ENCODE results near the gene TVP23C. TPM values are rescaled to one million over a fixed set of nuclear protein-coding genes. Genes with fewer than 3 reads are reported as not detected.
"Not testable (repeated sequence)": the region's sequence is repeated elsewhere in the genome, so short reads cannot be mapped to it uniquely, and the experiment has no call there.

The TVP23C gene
- total RNA-seq, 2 experiments from 2014 or later = 10.8 to 11.3 TPM

- DNase-seq = no peak
- H3K27me3 Mint-ChIP-seq = no peaks in the 10 kb centered on the region
- ChIA-PET POLR2A (no interaction called here), CTCF (interaction anchor here (1.7 kb wide), 1 partner anchor 12 kb away, joined by 7 read pairs; no protein-coding TSS in a partner anchor)
- H3K36me3 Mint-ChIP-seq = peaks cover 26% of the 10 kb centered on the region
- intact Hi-C loops (cut with micrococcal nuclease) = no loop called here
- no peak overlapping the region for H3K27ac Mint-ChIP-seq
- no peak overlapping the region for H3K4me3 Mint-ChIP-seq
- H3K9me3 Mint-ChIP-seq = no peaks in the 10 kb centered on the region
- no peaks in the 10 kb centered on the region for H3K4me1 Mint-ChIP-seq (ENCODE audit: low read depth)
These were observed 48.8 kb downstream of the TVP23C start for GRCh38 chr17:15514469-15514868.

- H3K9me3 Mint-ChIP-seq = no peaks in the 10 kb centered on the region
- intact Hi-C loops (cut with micrococcal nuclease) = no loop called here
- no peak overlapping the region for H3K4me3 Mint-ChIP-seq
- H3K4me1 Mint-ChIP-seq (ENCODE audit: low read depth) = no peaks in the 10 kb centered on the region
- no peak for DNase-seq
- no peaks in the 10 kb centered on the region for H3K27me3 Mint-ChIP-seq
- H3K36me3 Mint-ChIP-seq = peaks cover 26% of the 10 kb centered on the region
- no peak overlapping the region for H3K27ac Mint-ChIP-seq
- ChIA-PET POLR2A (no interaction called here), CTCF (interaction anchor here (1.7 kb wide), 1 partner anchor 11 kb away, joined by 7 read pairs; no protein-coding TSS in a partner anchor)
These were observed 49.3 kb downstream of the TVP23C start for GRCh38 chr17:15513856-15514459.

DNA sequence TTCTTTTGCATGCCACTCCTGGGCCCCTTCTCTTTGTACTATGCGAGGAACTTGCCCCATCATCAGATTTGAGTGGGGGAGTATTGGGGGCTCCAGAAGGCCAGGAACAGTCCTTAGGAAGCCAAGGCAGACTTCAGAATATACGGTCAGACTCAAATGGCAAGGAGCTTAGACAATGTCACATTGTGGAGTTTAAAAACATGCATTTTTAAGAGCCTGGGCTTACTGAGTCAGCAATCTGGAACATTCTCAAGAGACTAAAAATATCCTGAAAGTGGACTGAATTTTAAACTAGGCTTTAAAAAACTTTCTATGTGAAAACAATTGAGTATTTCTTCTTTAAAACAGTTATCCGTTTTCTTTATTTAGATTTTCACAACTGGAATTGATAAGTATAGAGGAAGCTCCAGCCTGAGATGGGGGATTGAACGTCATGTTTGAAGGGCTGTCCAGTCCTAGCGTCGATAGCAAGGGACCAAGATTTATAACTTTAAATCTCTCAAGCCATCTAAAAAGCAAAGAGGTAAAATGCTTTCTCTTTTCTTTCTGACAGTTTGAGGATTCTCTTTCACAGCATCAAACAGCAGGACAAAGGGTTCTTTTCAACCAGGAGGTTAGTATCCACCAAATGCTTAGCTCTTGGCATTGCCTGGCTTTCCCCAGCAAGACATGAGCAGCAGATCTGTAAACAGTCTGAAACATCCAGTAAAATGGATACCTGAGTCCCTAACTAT, 50.1 kb downstream of the TVP23C start:
- peaks cover 29% of the 10 kb centered on the region for H3K36me3 Mint-ChIP-seq
- H3K27ac Mint-ChIP-seq = no peak overlapping the region
- no peak overlapping the region for H3K4me3 Mint-ChIP-seq
- intact Hi-C loops (cut with micrococcal nuclease) = no loop called here
- H3K9me3 Mint-ChIP-seq = no peaks in the 10 kb centered on the region
- DNase-seq = no peak
- ChIA-PET POLR2A (no interaction called here), CTCF (interaction anchor here (1.7 kb wide), 1 partner anchor 10 kb away, joined by 7 read pairs; no protein-coding TSS in a partner anchor)
- H3K4me1 Mint-ChIP-seq (ENCODE audit: low read depth) = no peaks in the 10 kb centered on the region
- H3K27me3 Mint-ChIP-seq = no peaks in the 10 kb centered on the region

DNA sequence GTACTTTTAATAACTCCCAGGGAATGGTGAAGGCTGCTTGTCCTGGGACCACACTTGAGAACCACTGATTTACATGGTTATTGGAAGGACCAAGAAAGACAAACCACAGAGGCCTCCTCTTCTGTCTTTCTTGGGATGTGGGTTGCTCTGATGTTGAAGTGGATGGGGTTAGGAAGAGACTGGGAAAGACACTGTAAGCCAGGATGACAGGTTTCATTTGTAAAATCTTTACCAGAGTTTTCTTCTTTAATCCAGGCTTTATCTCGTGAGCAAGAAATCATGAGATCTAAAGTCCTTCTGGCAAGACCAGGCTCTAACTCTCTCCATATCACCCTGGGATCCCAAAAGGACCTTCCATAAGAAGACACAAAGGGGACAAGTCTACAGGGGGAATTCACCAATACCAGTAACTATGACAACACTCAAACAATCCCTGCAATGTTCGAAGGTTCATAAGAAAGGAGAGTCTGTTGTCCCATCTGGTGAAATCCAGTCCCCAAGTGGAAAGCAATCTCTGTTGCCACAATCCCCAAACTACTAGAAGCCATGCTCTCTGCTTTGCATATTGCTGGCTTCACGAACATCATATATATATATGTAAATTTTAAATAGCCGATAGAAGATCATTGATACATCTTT, 51.1 kb downstream of the TVP23C start:
- Mint-ChIP-seq H3K27ac (no peak overlapping the region), H3K36me3 (peaks cover 30% of the 10 kb centered on the region), H3K4me1 (ENCODE audit: low read depth) (no peaks in the 10 kb centered on the region), H3K9me3 (no peaks in the 10 kb centered on the region), H3K27me3 (no peaks in the 10 kb centered on the region), H3K4me3 (no peak overlapping the region)
- ChIA-PET POLR2A (no interaction called here), CTCF (no interaction called here)
- no peak for DNase-seq
- intact Hi-C loops (cut with micrococcal nuclease) = no loop called here

DNA sequence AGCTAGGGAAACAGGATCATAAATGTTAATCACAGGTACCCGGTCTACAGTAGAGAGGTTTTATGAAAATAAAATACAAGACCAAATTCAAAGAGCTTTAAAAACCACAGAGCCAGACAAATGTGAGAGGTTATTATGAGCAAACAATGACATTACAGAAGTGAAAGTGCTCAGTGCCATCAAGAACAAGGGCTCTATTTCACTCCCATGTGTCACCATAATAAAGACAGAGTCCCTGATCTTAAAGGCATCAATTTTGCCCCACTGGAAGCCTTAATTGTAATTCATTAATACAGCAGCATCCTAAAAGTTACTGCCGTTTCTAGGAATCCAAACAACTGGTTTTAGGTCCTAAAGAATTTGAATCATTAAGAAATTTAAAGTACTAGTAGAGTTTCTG, 52.1 kb downstream of the TVP23C start:
- no peak for DNase-seq
- intact Hi-C loops (cut with micrococcal nuclease) = no loop called here
- ChIA-PET POLR2A (no interaction called here), CTCF (no interaction called here)
- H3K36me3 Mint-ChIP-seq = peaks cover 32% of the 10 kb centered on the region
- H3K27ac Mint-ChIP-seq = no peak overlapping the region
- H3K27me3 Mint-ChIP-seq = no peaks in the 10 kb centered on the region
- H3K4me1 Mint-ChIP-seq (ENCODE audit: low read depth) = no peaks in the 10 kb centered on the region
- no peak overlapping the region for H3K4me3 Mint-ChIP-seq
- H3K9me3 Mint-ChIP-seq = no peaks in the 10 kb centered on the region

GRCh38 chr17:15510361-15510760, 52.9 kb downstream of the TVP23C start:
- intact Hi-C loops (cut with micrococcal nuclease) = no loop called here
- Mint-ChIP-seq H3K9me3 (no peaks in the 10 kb centered on the region), H3K4me1 (ENCODE audit: low read depth) (no peaks in the 10 kb centered on the region), H3K27ac (no peak overlapping the region), H3K4me3 (no peak overlapping the region), H3K27me3 (no peaks in the 10 kb centered on the region), H3K36me3 (peaks cover 26% of the 10 kb centered on the region)
- ChIA-PET POLR2A (no interaction called here), CTCF (no interaction called here)
- DNase-seq = no peak

GRCh38 chr17:15509095-15509494, 54.2 kb downstream of the TVP23C start:
- DNase-seq = no peak
- Mint-ChIP-seq H3K9me3 (no peaks in the 10 kb centered on the region), H3K4me3 (no peak overlapping the region), H3K27ac (no peak overlapping the region), H3K36me3 (peaks cover 20% of the 10 kb centered on the region), H3K27me3 (no peaks in the 10 kb centered on the region), H3K4me1 (ENCODE audit: low read depth) (no peaks in the 10 kb centered on the region)
- ChIA-PET CTCF (no interaction called here), POLR2A (no interaction called here)
- intact Hi-C loops (cut with micrococcal nuclease) = no loop called here

GRCh38 chr17:15508466-15508865, 54.8 kb downstream of the TVP23C start:
- Mint-ChIP-seq H3K4me3 (no peak overlapping the region), H3K36me3 (peaks cover 18% of the 10 kb centered on the region), H3K27me3 (no peaks in the 10 kb centered on the region), H3K27ac (no peak overlapping the region), H3K9me3 (no peaks in the 10 kb centered on the region), H3K4me1 (ENCODE audit: low read depth) (no peaks in the 10 kb centered on the region)
- no peak for DNase-seq
- ChIA-PET CTCF (no interaction called here), POLR2A (no interaction called here)
- intact Hi-C loops (cut with micrococcal nuclease) = no loop called here

DNA sequence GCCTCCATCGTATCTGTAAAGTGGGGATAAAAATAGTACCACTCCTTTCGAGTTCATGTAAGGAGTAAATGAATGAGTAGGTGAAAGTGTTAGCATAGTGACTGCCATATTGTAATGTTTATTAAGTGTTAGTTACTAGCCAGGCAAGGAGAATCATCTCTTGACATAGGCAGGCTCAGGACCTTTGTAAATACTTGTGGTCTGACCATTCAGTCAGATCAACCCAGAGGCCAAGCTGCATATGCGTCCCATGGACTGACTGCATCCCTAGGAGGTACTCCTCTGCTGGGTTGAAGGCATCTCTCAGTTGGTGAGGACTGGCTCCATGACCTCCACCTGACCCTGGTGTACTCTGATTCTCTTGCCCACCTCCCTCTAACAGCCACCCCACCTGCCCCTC, 55.4 kb downstream of the TVP23C start:
- Mint-ChIP-seq H3K36me3 (peaks cover 18% of the 10 kb centered on the region), H3K9me3 (no peaks in the 10 kb centered on the region), H3K27ac (no peak overlapping the region), H3K4me3 (no peak overlapping the region), H3K27me3 (no peaks in the 10 kb centered on the region), H3K4me1 (ENCODE audit: low read depth) (peaks cover 1% of the 10 kb centered on the region)
- CTCF ChIA-PET = no interaction called here
- DNase-seq = no peak
- intact Hi-C loops (cut with micrococcal nuclease) = no loop called here
- POLR2A ChIA-PET = no interaction called here

- Mint-ChIP-seq H3K4me3 (no peak overlapping the region), H3K9me3 (no peaks in the 10 kb centered on the region), H3K36me3 (peaks cover 18% of the 10 kb centered on the region), H3K4me1 (ENCODE audit: low read depth) (peaks cover 5% of the 10 kb centered on the region), H3K27ac (no peak overlapping the region), H3K27me3 (no peaks in the 10 kb centered on the region)
- ChIA-PET CTCF (no interaction called here), POLR2A (no interaction called here)
- intact Hi-C loops (cut with micrococcal nuclease) = no loop called here
- no peak for DNase-seq
These were observed 56.3 kb downstream of the TVP23C start for GRCh38 chr17:15507001-15507400.

DNA sequence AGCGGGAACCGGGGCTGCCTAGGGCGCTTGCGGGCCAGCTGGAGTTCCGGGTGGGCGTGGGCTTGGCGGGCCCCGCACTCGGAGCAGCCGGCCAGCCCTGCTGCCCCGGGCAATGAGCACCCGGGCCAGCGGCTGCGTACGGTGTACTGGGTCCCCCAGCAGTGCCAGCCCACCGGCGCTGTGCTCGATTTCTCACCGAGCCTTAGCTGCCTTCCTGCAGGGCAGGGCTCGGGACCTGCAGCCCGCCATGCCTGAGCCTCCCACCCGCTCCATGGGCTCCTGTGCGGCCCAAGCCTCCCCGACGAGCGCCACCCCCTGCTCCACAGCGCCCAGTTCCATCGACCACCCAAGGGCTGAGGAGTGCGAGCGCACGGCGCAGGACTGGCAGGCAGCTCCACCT, 57.6 kb downstream of the TVP23C start:
- CTCF ChIA-PET = interaction anchor here (0.7 kb wide), 1 partner anchor 247 kb away, joined by 3 read pairs; no protein-coding TSS in a partner anchor

GRCh38 chr17:15503731-15504130, 59.6 kb downstream of the TVP23C start:
- no peaks in the 10 kb centered on the region for H3K27me3 Mint-ChIP-seq
- ChIA-PET POLR2A (no interaction called here), CTCF (interaction anchor here (1.2 to 4.9 kb wide), 10 partner anchors 10 to 246 kb away, joined by 3 to 84 read pairs (median 6); no protein-coding TSS in a partner anchor)
- no peak overlapping the region for H3K27ac Mint-ChIP-seq
- intact Hi-C loops (cut with micrococcal nuclease) = loop anchor here (1.0 kb wide), 1 partner anchor 246 kb away; no protein-coding TSS in a partner anchor
- H3K4me1 Mint-ChIP-seq (ENCODE audit: low read depth) = peaks cover 5% of the 10 kb centered on the region
- H3K36me3 Mint-ChIP-seq = peaks cover 21% of the 10 kb centered on the region
- no peaks in the 10 kb centered on the region for H3K9me3 Mint-ChIP-seq
- no peak for DNase-seq
- no peak overlapping the region for H3K4me3 Mint-ChIP-seq

More for the DNA sequence above, 57.6 kb downstream of the TVP23C start:
- H3K27ac Mint-ChIP-seq; DNase-seq; H3K4me1 Mint-ChIP-seq (ENCODE audit: low read depth); intact Hi-C loops (cut with micrococcal nuclease); H3K4me3 Mint-ChIP-seq; H3K9me3 Mint-ChIP-seq; POLR2A ChIA-PET; H3K27me3 Mint-ChIP-seq: not testable (repeated sequence)
- peaks cover 24% of the 10 kb centered on the region for H3K36me3 Mint-ChIP-seq
